Retinal pigment epithelial cell (primary cell): ENCODE results near the gene MGAT4D.
"Not testable (repeated sequence)": the region's sequence is repeated elsewhere in the genome, so short reads cannot be mapped to it uniquely, and the experiment has no call there.

ENCODE experiments used
- DNase-seq: peaks from one replicate; pipeline ENCODE4 v3.0.0-alpha.2; 2010; ENCODE audit warnings: low read depth
- H3K4me3 ChIP-seq: 2 replicates; pipeline ENCODE4 v1.5.1; 2011; ENCODE audit warnings: mild to moderate bottlenecking, low read length, control low read depth, moderate library complexity
- TF ChIP-seq, protein P1 (sequence below): conservative IDR thresholded peaks from 2 replicates; pipeline ENCODE4 v1.5.1; 2011; ENCODE audit warnings: low read depth, low read length, control low read depth, inconsistent platforms

MGAT4D gene

DNA sequence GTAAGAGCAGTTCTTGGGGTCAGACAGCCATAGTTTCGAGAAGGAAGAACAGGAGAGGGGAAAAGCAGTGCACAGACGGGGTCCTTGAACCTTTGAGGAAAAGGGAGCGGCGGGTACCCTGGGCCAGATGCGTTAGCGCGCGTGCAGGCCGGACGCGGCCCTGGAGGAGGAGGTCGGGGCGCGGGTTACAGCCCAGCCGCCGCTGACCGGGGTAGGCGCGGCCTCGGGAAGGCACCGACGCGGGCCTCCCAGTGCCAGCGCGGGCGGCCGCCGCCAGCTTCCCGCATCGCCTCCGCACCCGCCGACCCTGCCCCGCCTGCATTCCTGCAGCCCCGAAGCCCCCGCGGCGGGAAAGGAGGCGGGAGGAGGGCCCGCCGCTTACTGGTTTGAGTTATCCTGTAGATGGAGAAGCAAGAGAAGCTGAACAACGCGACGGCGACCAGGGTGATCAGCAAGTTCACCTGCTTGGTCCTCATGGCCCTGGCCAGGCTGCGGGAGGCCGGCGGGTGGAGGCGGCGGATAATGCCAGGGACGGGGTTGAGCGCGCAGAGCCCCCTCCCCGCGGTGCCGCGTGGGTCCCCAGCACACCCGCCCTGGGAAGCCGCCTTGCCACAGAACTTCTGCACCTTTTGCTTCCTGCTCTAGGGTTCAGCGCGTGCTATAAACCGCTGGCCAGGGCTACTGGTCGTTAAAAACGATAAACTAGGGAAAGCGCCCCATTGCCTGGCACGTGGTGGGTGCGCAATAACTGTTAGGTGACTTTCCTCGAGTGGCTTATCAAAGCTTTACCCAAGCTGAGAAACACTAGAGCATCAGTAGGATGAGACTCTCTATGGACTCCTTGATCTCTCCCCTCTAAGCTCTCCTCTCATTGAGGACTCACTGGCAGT lies at the start of gene MGAT4D:
Gene MGAT4D (minus strand): TSS at position 547 of the 890 bp plus-strand sequence. CDS start 71 bp downstream, at position 476.
- peak within 1 kb of the TSS; percentile 39 for H3K4me3 ChIP-seq
- TF ChIP-seq, protein P1, sequence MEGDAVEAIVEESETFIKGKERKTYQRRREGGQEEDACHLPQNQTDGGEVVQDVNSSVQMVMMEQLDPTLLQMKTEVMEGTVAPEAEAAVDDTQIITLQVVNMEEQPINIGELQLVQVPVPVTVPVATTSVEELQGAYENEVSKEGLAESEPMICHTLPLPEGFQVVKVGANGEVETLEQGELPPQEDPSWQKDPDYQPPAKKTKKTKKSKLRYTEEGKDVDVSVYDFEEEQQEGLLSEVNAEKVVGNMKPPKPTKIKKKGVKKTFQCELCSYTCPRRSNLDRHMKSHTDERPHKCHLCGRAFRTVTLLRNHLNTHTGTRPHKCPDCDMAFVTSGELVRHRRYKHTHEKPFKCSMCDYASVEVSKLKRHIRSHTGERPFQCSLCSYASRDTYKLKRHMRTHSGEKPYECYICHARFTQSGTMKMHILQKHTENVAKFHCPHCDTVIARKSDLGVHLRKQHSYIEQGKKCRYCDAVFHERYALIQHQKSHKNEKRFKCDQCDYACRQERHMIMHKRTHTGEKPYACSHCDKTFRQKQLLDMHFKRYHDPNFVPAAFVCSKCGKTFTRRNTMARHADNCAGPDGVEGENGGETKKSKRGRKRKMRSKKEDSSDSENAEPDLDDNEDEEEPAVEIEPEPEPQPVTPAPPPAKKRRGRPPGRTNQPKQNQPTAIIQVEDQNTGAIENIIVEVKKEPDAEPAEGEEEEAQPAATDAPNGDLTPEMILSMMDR: no peak
- DNase-seq: no peak

DNA sequence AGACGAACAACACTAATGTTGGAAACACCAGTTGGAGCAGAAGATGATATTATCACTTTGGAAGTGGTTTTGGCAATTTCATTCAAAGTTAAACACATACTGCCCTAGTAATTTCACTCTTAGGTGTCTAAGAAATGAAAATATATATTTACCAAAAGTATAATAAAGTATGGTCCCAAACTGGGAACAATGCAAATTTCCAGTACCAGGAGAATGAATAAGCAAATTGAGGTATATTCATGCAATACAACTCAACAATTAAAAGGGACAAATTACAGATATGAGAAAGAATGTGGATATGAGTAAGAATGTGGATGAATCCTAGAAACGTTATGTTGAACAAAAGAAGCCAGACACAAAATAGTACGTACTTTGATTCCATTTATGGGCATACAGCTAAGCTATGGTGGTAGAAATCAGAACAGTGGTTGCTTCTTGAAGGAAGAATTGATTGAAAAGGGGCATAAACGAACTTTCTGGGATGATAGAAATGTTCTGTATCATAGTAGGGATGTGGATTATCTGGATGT lies 35.9 kb upstream of the MGAT4D start:
- no peak overlapping the region for H3K4me3 ChIP-seq
- TF ChIP-seq, protein P1: no peak
- DNase-seq: no peak

DNA sequence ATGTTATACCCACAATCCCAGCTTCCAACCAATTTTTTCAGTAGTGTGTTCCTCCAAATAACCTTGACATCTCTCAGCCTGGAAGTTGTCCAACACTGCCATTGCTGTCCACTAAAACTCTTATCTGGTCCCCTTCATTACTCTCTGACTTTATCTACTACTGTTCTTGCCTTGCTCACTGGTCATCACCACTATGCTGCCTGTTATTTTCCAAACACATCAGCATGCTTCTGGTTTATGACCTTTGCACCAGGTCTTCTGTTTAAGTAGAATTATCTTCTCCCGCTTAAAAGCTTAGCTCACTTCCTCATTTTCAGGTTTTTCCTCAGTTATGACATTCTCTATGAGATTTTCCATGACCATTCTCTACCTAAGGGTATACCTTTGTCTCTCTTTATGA lies 31.3 kb upstream of the MGAT4D start:
- TF ChIP-seq, protein P1: no peak
- DNase-seq: no peak
- no peak overlapping the region for H3K4me3 ChIP-seq

DNA sequence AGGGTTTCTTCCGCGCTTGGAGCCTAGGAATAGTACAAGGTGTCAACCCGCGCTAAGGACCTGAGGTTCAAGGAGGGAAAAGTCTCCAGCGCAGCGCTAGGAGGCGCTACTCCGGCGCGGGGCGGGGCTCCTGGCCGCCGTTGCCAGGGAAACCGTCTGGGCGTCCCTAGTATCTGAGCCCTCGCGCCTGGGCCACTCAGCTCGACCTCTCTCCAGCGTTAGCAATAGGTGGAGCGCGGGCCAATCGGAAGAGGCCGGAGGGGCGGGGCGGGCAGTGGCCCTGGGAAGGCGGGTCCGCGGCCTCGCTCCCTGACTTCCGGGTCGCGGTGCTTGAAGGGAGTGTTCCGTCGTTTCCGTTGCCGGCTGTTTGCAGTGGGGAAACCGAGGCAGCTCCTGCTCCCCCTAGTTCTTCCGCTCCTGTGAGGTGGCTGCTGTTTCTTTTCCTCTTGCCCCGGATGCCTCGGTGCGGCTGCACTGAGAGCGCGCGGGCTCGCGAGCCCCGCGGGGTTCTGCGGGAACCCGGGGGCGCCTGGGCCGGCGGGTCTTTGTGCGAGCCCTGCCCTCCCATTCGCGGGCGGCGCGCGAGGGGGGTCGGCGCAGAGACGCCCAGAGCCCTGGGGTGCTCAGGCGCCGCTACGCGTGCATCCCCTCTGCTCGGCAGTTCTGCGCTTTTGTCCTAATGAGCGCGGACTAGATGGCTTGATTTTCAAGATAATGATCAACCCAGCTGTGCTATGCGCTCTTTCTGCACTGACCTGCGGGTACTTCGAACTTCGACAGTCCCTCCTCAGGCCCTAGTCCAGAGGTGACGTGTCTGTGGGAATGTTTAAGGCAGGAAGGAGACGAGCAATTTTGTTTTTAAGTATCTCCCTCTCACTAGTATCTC lies 26.0 kb upstream of the MGAT4D start, which contains the start of gene ELMOD2:
Gene ELMOD2 (plus strand): TSS at position 312 of the 886 bp plus-strand sequence. CDS start 1,261 bp downstream, outside the sequence.
- H3K4me3 ChIP-seq: peak within 1 kb of the TSS; percentile 92
- TF ChIP-seq, protein P1: peak; percentile 94
- DNase-seq: peak; percentile 89

DNA sequence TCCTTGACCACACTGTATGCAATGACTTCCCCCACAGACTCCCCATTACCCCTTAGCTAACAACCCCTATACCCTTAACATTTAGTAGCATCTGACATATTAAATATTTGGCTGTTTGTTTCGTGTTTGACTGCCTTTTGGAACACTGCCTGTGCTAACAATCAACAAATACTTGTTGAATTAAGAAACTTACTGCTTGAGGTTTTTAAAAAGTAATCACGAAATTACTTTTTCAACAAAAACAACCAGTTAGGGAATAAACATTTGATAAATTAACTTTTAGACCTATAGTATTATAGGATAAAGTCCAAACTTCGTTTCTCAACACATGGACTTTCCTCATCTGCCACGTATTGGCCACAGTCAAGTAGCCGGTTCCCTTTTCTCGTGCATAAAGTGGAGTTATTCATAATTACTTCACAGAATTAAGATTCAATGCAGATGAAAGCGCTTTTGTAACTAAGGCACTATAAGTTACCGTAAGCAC lies 25.3 kb upstream of the MGAT4D start:
- TF ChIP-seq, protein P1: no peak
- peak overlapping the region; percentile 92 for H3K4me3 ChIP-seq

DNA sequence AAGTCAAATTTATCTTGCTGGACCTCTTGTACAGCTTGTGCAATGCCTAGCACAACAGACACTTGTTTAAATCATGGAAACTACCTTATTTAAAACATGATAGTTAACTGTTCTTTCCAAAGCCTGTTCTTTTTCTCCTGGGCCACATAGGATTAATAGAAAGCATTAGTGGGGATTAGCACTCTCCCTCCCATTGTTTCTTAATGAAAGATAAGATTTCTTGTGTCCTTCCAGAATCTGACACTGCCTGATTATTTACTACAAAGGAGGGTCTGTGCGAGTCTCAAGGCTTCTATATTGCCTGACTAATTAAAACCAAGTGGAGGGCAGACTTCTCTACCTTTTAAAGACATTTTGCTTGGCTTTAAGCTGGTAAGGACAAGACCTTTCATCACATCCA lies 17.3 kb upstream of the MGAT4D start:
- TF ChIP-seq, protein P1: no peak
- peak; percentile 33 for DNase-seq
- H3K4me3 ChIP-seq: no peak overlapping the region

More for the DNA sequence above, 25.3 kb upstream of the MGAT4D start:
- no peak for DNase-seq

DNA sequence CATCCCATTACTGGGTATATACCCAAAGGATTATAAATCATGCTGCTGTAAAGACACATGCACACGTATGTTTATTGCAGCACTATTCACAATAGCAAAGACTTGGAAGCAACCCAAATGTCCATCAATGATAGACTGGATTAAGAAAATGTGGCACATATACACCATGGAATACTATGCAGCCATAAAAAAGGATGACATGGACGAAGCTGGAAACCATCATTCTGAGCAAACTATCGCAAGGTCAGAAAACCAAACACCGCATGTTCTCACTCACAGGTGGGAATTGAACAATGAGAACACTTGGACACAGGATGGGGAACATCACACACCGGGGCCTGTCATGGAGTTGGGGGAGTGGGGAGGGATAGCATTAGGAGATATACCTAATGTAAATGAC lies 15.7 kb upstream of the MGAT4D start:
- not testable (repeated sequence) for H3K4me3 ChIP-seq, DNase-seq
